GM19025 (cell line): ENCODE results near the gene B3GNT8.
"Not testable (repeated sequence)": the region's sequence is repeated elsewhere in the genome, so short reads cannot be mapped to it uniquely, and the experiment has no call there.

ENCODE experiments used
- ATAC-seq: cut with Tn5 transposase; IDR thresholded peaks from one replicate; pipeline ENCODE4 v1.9.1; 2021; ENCODE audit warnings: mild to moderate bottlenecking, low read depth, moderate library complexity; ENCODE audit not compliant: unreplicated experiment

B3GNT8 gene

GRCh38 chr19:41437944-41438574 lies 10.9 kb upstream of the B3GNT8 start:
- no peak for ATAC-seq

GRCh38 chr19:41436674-41436951 lies 9.4 kb upstream of the B3GNT8 start:
- no peak for ATAC-seq

- ATAC-seq: no peak
These were observed 8.9 kb upstream of the B3GNT8 start for GRCh38 chr19:41435936-41436673.

- ATAC-seq: not testable (repeated sequence)
These were observed 8.2 kb upstream of the B3GNT8 start for GRCh38 chr19:41435376-41435775.

- ATAC-seq: no peak
These were observed 7.3 kb upstream of the B3GNT8 start for GRCh38 chr19:41434450-41434849.

- no peak for ATAC-seq
These were observed 6.0 kb upstream of the B3GNT8 start for GRCh38 chr19:41433171-41433570.

- no peak for ATAC-seq
These were observed 4.5 kb upstream of the B3GNT8 start for GRCh38 chr19:41431426-41432386.

- ATAC-seq: no peak
These were observed 3.7 kb upstream of the B3GNT8 start for GRCh38 chr19:41430922-41431321.

GRCh38 chr19:41428481-41428859 lies 1.3 kb upstream of the B3GNT8 start:
- no peak for ATAC-seq

- ATAC-seq: no peak
These were observed 690 bp upstream of the B3GNT8 start for GRCh38 chr19:41427647-41428480.

GRCh38 chr19:41426116-41426841 lies 895 bp downstream of the B3GNT8 start:
- no peak for ATAC-seq

- ATAC-seq: no peak
These were observed 1.7 kb downstream of the B3GNT8 start for GRCh38 chr19:41425174-41426115.

GRCh38 chr19:41424335-41425173 lies 2.6 kb downstream of the B3GNT8 start:
- no peak for ATAC-seq

GRCh38 chr19:41422955-41423354 lies 4.2 kb downstream of the B3GNT8 start:
- ATAC-seq: no peak

GRCh38 chr19:41422456-41422855 lies 4.7 kb downstream of the B3GNT8 start:
- no peak for ATAC-seq

- ATAC-seq: no peak
These were observed 5.2 kb downstream of the B3GNT8 start for GRCh38 chr19:41421973-41422372.

GRCh38 chr19:41421314-41421713 lies 5.9 kb downstream of the B3GNT8 start:
- no peak for ATAC-seq
